ENCODE data around the gene AMT. TPM values are rescaled to one million over a fixed set of nuclear protein-coding genes. Genes with fewer than 3 reads are reported as not detected.

AMT gene
- total and polyA plus RNA-seq, 2 experiments from 2014 or later, result 19.0 to 39.7 TPM

DNA sequence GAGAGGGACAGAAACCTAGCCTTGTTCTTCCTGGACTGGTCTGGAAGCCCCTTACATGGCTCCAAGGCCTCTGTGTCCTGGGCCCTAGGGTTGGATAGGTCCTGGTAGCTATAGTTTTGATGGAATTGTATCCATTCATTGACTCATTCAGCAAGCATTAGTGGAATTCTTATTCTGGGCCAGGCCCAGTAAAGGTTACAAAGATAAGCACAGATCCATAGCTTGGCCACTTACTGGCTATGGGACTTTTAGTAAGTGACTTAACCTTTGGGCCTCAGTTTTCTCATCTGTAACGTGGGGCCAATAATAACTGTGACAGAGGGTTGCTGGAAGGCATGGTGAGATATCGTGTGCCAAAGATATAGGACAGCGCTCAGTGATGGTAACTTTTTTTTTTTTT is 34.2 kb upstream of the AMT start:
- Histone ChIP-seq H4K20me1 (ENCODE audit: insufficient read depth, poor library complexity, severe bottlenecking) (no peaks in the 10 kb centered on the region), H3K79me2 (no peaks in the 10 kb centered on the region), H3K4me1 (ENCODE audit: insufficient read depth) (peaks cover 24% of the 10 kb centered on the region), H3K36me3 (replicated peaks; ENCODE audit: insufficient read depth, low read depth) (no peaks in the 10 kb centered on the region), H3K9me2 (replicated peaks; ENCODE audit: insufficient read depth) (no peaks in the 10 kb centered on the region), H3K9me3 (ENCODE audit: low read depth) (no peaks in the 10 kb centered on the region), H3K4me3 (no peak overlapping the region), H3K27ac (no peak overlapping the region), H2AFZ (no peak overlapping the region), H3K4me2 (no peak overlapping the region), H3K27me3 (no peaks in the 10 kb centered on the region)
- TF ChIP-seq, protein P1, sequence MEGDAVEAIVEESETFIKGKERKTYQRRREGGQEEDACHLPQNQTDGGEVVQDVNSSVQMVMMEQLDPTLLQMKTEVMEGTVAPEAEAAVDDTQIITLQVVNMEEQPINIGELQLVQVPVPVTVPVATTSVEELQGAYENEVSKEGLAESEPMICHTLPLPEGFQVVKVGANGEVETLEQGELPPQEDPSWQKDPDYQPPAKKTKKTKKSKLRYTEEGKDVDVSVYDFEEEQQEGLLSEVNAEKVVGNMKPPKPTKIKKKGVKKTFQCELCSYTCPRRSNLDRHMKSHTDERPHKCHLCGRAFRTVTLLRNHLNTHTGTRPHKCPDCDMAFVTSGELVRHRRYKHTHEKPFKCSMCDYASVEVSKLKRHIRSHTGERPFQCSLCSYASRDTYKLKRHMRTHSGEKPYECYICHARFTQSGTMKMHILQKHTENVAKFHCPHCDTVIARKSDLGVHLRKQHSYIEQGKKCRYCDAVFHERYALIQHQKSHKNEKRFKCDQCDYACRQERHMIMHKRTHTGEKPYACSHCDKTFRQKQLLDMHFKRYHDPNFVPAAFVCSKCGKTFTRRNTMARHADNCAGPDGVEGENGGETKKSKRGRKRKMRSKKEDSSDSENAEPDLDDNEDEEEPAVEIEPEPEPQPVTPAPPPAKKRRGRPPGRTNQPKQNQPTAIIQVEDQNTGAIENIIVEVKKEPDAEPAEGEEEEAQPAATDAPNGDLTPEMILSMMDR (IDR thresholded peaks at IDR 0.05; ENCODE audit: poor library complexity), result no peak
- TF ChIP-seq EZH2 (IDR thresholded peaks at IDR 0.05; ENCODE audit: borderline replicate concordance) (no peak), EZH2phosphoT487 (IDR thresholded peaks at IDR 0.05; ENCODE audit: low read depth, severe bottlenecking, unreplicated experiment) (no peak)
- WGBS (ENCODE audit: low lambda C conversion rate, missing lambda C conversion rate), result 84% methylated on average over 3 of the region's 3 CpGs
- DNase-seq (ENCODE audit: low spot score), result no peak

DNA sequence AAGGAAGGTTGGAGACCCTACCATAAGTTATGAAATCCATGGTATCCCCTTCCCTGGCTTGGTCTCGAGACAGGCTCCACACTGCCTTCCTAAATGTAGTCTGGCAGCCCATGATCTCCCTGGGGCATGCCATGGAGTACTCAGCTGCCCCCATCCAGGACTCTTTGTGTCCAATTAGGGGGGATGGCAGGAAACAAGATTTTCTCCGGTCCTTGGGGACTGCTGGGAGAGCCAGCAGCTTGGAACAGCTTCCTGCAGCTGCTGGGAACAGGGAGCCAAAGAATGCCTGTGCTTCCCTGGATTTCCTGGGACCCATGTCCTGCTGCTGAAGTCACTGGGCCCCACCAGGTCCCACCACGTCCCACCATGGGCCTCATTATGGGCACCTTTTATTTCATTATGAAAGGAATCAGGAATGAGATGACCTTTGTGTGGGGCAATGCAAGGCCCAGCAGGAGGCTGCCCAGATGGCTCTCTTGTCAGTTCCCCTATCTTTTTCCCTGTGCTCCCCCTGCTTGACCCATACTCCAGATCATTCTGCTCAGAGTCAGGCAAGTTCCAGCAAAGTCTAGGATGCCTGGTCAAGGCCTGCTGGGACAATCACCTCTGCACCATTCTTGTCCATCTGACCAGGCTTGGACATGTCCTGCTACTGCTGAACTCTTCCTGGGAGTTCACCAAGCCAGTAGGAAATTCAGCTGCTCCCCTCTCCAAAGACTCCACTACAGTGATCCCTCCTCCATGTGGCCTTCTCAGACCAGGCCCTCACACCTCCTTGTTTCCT is 32.8 kb upstream of the AMT start:
- DNase-seq (ENCODE audit: low spot score), result no peak
- no peak overlapping the region for H2AFZ ChIP-seq
- no peak overlapping the region for H3K4me3 ChIP-seq
- no peaks in the 10 kb centered on the region for H3K27me3 ChIP-seq
- no peaks in the 10 kb centered on the region for H3K9me2 ChIP-seq (replicated peaks; ENCODE audit: insufficient read depth)
- TF ChIP-seq, protein P1 (IDR thresholded peaks at IDR 0.05; ENCODE audit: poor library complexity), result no peak
- TF ChIP-seq EZH2 (IDR thresholded peaks at IDR 0.05; ENCODE audit: borderline replicate concordance) (no peak), EZH2phosphoT487 (IDR thresholded peaks at IDR 0.05; ENCODE audit: low read depth, severe bottlenecking, unreplicated experiment) (no peak)
- H3K4me1 ChIP-seq (ENCODE audit: insufficient read depth), result peaks cover 10% of the 10 kb centered on the region
- no peaks in the 10 kb centered on the region for H3K9me3 ChIP-seq (ENCODE audit: low read depth)
- 75% methylated on average over 3 of the region's 3 CpGs for WGBS (ENCODE audit: low lambda C conversion rate, missing lambda C conversion rate)
- no peaks in the 10 kb centered on the region for H4K20me1 ChIP-seq (ENCODE audit: insufficient read depth, poor library complexity, severe bottlenecking)
- no peak overlapping the region for H3K27ac ChIP-seq
- H3K79me2 ChIP-seq, result no peaks in the 10 kb centered on the region
- H3K4me2 ChIP-seq, result no peak overlapping the region
- no peaks in the 10 kb centered on the region for H3K36me3 ChIP-seq (replicated peaks; ENCODE audit: insufficient read depth, low read depth)

DNA sequence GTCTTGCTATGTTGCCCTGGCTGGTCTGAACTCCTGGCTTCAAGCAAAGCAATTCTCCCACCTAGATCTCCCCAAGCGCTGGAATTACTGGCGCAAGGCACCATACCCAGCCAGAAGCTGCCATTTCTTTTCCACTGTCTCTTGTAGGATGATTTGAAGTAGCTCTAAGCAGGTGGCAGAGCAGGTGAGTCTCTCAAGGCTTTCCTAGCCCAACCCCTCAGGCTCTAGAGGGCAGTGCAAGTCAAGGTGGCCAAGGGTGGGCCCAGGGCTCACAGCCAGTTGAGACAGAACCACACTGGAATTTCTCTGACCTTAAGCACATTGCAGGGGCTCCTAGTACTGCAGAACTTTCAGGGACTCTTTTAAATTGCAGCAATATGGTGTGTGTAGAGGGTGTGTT is 32.2 kb upstream of the AMT start:
- Histone ChIP-seq H3K27ac (no peak overlapping the region), H3K27me3 (no peaks in the 10 kb centered on the region)
- peak; percentile 72 for DNase-seq (ENCODE audit: low spot score)

More for the DNA sequence above, 32.2 kb upstream of the AMT start:
- no peaks in the 10 kb centered on the region for H3K9me2 ChIP-seq (replicated peaks; ENCODE audit: insufficient read depth)
- TF ChIP-seq, protein P1 (IDR thresholded peaks at IDR 0.05; ENCODE audit: poor library complexity), result peak; percentile 47
- no peak for TF ChIP-seq EZH2phosphoT487 (IDR thresholded peaks at IDR 0.05; ENCODE audit: low read depth, severe bottlenecking, unreplicated experiment)
- no peak overlapping the region for H3K4me3 ChIP-seq
- H3K9me3 ChIP-seq (ENCODE audit: low read depth), result no peaks in the 10 kb centered on the region
- no peaks in the 10 kb centered on the region for H3K79me2 ChIP-seq
- no peaks in the 10 kb centered on the region for H4K20me1 ChIP-seq (ENCODE audit: insufficient read depth, poor library complexity, severe bottlenecking)
- H3K36me3 ChIP-seq (replicated peaks; ENCODE audit: insufficient read depth, low read depth), result no peaks in the 10 kb centered on the region
- H3K4me1 ChIP-seq (ENCODE audit: insufficient read depth), result peaks cover 4% of the 10 kb centered on the region
- no peak overlapping the region for H3K4me2 ChIP-seq
- H2AFZ ChIP-seq, result no peak overlapping the region
- 42% methylated on average over 2 of the region's 2 CpGs for WGBS (ENCODE audit: low lambda C conversion rate, missing lambda C conversion rate)

Measured in hepatocyte (in vitro differentiated cells).